Measurements from ENCODE around the gene CSDE1.
"Not testable (repeated sequence)": the region's sequence is repeated elsewhere in the genome, so short reads cannot be mapped to it uniquely, and the experiment has no call there.

CSDE1 gene

DNA sequence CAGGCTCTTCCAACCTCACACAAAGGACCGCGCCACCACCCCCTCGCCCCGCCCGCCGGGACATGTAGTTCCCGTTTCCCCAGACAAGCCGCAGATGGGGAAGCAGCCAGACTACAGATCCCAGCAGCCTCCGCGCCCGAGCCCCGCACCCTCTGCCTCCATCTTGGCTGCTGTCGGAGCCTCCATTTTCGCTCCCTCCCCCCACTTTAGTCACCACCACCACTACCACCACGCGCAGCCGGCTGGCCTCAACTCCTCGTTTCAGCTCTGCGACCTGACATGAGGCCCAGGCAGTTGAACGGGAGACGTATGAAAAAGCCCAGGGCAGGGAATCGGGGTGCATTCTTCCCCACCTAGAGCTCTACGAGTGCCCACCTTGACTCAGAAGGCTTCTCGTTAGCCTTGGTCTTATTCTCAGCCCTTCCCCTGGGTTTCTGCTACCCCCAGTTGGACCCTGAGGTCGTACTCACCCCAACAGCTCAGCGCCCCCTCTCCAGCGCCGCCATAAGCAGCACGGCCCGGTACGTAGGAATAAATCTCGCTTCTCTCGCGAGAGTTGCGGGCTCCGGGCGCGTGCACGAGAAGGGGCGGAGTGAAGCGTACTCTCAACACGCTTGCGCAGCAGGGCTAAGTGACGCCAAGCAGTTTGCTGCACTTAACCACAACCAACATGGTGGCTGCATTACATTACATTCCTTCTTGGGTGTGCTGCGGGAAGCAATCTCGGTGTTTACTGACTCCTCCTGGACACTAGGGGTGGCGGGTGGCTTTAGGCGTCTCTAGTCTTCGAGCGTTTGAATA, at the start of gene CSDE1:
TSS of gene CSDE1 (minus strand) at position 530 of the 801 bp plus-strand sequence. CDS start 18,094 bp downstream, outside the sequence.
- peak; percentile 97 to 99 for DNase-seq

DNA sequence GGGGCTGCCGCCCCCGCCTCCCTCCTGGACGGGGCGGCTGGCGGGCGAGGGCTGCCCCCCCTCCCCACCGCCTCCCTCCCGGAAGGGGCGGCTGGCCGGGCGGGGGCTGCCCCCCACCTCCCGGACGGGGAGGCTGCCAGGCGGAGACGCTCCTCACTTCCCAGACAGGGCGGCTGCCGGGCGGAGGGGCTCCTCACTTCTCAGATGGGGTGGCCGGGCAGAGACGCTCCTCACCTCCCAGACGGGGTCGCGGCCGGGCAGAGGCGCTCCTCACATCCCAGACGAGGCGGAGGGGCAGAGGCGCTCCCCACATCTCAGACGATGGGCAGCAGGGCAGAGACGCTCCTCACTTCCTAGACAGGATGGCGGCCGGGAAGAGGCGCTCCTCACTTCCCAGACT, 46.7 kb upstream of the CSDE1 start:
- not testable (repeated sequence) for DNase-seq

DNA sequence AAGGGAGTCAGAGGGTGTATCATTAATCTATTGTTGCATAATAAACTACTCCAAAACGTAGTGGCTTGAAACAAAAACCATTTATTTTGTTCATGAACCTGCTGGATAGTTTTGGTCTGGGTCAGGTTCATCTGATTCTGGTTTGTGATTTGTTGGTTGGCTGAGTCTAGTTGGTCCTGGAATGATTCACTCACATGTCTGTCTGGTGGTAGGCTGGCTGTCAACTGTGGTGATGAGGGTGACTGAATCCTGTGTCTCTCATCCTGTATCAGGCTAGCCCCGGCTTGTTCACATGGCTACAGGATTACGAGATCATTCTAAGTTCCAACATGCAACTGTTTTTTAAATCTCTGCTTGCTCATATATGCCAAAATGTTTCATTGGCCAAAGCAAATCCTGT, 45.2 kb upstream of the CSDE1 start:
- DNase-seq = no peak

DNA sequence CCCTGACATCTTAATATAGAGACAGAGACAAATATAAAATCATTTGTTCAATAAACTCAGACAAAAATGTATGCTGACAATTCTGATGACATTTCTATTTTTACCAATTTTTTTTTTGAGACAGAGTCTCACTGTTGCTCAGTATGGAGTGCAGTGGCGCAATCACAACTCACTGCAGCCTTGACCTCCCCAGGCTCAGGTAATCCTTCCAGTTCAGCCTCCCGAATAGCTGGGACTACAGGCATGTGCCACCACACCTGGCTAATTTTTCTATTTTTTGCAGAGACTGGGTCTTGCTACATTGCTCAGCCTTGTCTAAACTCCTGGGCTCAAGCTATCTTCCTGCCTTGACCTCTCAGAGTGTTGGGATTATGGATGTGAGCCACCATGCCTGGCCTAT, 36.3 kb upstream of the CSDE1 start:
- DNase-seq = no peak

DNA sequence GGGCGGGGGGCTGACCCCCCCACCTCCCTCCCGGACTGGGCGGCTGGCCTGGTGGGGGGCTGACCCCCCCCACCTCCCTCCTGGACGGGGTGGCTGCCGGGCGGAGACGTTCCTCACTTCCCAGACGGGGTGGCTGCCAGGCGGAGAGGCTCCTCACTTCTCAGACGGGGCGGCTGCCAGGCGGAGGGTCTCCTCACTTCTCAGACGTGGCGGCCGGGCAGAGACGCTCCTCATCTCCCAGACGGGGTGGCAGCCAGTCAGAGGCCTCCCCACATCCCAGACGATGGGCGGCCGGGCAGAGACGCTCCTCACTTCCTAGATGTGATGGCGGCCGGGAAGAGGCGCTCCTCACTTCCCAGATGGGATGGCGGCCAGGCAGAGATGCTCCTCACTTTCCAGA, 32.8 kb upstream of the CSDE1 start:
- DNase-seq = not testable (repeated sequence)

DNA sequence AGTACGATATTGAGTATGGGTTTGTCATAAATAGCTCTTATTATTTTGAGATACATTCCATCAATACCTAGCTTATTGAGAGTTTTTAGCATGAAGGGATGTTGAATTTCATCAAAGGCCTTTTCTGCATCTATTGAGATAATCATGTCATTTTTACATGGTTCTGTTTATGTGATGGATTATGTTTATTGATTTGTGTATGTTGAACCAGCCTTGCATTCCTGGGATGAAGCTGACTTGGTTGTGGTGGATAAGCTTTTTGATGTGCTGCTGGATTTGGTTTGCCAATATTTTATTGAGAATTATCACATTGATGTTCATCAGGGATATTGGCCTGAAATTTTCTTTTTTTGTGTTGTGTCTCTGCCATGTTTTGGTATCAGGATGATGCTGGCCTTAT, 28.7 kb upstream of the CSDE1 start:
- not testable (repeated sequence) for DNase-seq

DNA sequence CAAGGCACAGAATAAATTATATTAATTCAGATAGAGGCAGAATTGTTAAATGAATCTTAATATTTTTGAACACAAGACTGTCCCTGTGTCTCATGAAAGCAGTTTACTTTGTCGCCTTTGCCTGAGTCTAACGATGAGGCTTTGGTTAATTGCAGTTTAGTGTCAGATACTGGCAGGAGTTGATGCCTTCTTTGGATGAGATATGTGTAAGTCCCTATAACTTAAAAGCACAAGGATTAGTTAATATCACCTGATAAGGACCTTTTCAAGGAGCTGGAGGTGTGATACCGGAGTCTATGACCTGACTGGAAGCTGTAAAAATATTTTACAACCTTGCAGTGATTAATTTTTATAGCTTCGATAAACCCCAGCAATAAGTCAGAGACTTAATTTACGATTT, 24.7 kb upstream of the CSDE1 start:
- DNase-seq = no peak

DNA sequence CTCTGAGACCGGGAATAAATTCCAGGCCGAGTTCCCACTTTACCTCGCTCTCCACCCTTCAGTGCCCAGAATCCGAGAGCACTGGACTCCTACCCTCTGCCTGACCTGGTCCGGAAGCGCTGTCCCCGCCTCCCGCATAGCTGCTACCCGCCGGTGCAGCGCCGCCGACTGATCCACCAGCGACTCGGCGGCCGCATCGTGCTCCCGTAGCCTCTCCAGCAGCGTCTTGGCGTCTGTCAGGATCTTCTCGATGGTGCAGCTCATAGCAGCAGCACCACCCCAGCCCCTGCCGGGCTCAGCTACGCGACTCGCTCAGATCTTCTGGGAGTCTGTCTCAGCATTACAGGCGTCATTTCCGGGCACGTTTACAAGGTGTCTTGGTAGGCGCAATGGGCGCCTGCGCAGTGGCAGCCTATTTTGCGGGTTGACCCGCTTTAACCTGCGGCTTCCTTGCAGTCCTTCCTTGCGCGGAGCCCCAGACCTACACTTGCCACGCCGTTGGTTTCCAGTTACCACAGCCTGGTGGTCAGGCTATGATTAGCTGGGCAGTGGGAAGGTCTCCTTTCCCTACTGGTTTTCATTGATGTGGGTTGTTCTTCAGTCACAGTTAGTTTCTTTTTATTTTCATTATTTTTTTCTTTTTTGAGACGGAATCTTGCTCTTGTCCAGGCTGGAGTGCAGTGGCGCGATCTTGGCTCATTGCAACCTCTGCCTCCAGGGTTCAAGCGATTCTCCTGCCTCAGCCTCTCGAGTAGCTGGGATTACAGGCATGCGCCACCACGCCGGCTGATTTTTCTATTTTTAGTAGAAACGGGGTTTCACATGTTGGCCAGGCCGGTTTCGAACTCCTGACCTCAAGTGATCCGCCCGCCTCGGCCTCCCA, 22.8 kb upstream of the CSDE1 start, which contains the start of gene SIKE1:
TSS of gene SIKE1 (minus strand) at position 342 of the 883 bp plus-strand sequence. CDS start at position 264, 78 bp downstream.
- peak; percentile 95 to 96 for DNase-seq

DNA sequence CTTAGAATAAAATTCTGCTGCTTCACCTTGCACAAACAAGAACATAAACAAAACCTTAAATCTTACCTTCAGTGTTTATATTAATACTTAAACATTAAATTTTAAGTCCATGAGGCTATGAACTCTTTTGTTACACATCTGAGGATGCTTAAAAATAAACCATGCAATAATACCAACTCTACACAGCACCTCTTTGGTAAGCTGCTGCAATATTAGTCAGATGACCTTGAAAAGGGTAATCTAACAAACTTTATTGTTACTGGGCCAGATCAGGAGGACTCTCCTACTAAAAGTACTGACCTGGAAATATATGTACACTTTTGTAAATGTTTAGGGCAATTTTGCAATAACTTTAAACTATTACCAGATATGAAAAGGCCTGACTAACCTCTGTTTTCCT, 21.9 kb upstream of the CSDE1 start:
- DNase-seq = no peak

DNA sequence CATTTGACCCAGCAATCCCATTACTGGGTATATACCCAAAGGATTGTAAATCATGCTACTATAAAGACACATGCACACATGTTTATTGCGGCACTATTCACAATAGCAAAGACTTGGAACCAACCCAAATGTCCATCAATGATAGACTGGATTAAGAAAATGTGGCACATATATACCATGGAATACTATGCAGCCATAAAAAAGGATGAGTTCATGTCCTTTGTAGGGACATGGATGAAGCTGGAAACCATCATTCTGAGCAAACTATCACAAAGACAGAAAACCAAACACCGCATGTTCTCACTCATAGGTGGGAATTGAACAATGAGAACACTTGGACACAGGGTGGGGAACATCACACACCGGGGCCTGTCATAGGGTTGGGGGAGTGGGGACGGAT, 18.9 kb upstream of the CSDE1 start:
- DNase-seq = not testable (repeated sequence)

DNA sequence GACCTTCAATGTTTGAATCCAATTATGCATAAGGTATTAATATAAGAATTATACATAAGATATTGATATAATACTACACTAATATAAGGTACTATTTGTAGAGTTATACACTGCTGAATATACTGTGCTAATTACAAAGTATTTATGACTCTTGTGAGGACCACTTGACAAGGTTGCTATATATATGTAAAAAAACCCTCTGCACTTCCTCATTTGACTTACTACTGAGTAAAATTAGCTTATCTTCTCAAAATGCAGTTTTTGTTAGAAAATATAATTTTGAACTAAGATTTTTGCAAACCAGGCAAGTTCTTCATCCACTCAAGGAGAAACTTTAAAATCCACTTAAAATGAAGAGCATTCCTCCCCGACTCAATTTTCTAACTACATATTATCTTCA, 14.2 kb upstream of the CSDE1 start:
- DNase-seq = no peak

DNA sequence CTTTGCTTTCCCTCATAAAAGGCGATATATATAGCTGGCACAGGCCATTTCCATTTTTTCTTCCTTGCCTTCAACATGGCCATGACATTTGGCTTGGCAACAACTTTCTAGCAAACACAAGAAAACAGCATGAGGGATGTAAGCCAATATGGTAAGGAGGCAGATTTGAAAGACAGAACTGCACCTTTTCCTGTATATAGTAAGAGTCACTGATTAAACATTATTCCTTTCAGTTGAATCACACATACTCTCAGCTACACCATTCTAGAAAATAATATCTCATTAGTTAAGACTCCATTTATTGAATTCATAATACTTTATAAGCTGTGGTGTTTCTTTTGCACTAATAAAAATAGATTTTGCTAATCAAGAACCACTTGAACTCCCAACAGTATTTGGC, 13.2 kb upstream of the CSDE1 start:
- DNase-seq = no peak

DNA sequence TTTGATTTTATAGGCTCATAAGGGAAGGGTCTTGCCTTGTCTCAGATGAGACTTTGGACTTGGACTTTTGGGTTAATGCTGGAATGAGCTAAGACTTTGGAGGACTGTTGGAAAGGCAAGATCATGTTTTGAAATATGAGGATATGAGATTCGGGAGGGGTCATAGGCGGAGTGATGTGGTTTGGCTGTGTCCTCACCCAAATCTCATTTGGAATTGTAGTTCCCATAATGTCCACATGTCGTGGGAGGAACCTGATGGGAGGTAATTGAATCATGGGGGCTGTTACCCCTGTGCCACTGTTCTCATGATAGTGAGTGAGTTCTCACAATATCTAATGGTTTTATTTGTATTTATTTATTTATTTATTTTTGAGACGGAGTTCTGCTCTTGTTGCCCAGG, 6.9 kb upstream of the CSDE1 start:
- DNase-seq = no peak

DNA sequence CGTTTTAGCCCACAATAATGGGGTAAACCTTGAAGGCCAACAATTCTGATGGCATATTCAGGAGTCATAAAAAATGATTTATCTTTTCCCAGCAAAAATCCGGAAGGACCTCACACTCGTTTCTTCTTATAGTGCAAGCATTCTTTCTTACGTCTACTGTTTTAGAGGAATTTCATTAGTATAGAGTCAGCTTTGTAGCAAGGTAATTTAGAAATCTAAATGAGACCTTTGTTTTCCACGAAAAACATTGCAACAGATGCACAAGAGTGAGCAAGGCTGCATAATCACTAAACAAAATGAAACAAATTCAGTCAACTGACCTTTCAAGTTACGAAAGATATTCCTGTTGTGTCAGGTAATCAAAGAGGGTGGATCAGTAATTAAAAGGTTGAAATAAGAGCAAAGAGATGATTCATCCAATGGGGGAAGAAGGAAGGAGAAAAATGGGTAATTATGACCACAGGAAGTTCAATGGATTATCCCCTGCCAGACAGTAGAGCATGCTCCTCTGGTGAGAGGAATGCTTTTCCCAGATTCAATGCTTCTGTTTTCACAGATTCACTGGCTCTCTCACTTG, 560 bp upstream of the CSDE1 start:
- no peak for DNase-seq

DNA sequence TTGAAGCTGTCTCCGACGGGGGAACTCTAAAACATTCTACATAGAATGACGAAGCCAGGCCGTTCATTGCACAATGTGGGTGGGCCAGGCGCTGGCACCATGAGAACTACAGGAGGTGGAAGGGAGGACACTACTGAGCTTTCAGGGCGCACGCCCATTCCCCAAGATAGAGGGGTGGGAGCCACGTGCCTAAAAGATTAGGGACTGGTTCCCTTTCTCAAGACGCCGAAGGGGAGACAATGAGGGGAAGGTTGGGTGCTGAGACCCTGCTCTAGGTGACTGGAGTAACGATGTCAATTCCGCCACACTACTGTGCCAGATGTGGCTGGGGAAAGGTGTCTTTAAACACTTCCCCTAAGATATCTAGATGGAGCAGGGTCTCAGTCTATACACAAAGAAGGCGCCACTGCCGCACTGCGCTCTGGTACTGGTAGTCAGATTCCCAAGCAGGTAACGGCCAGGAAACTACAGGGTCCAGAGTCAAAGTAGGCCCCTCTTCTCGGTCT, 782 bp downstream of the CSDE1 start:
- DNase-seq = peak; percentile 8 to 27

DNA sequence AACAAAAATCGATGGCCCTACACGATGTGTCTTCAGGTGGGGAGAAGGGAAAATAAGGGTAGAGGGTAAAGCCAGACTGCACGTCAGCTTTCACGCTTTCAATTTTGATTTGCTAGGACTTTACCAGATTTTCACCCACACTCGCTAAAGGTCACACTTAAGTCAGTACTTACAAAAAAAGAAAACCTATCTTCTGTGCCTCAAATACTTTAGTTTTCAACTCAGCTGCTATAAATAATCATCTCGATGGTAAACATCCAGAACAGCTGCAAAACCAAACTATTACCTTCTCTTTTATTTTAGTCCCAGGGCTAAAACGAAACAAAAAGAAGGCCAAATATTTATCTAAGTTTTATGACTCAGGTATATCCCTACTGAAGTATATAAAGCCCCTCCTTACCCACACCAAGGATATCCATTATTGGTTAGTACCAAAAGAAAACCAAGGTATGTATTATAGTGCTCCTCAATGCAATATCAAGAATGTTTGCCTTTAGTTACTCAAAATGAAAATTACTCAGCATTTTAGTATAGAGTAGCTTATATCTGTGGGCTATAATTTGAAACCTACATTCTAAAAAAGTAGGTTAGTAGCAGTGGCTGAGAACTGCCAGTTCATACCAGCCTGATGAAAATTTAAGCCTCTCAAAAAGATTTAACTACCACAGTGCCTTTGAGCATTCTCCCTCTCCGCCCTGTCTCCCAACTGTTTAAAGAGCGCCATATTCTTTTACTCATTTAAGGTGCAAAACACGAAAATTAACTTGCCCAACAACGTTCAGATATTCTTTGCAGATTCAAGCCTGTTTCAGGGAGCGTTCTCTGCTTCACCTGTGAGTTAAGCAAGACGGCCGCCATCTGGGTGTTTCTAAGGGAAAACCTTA, 1.5 kb downstream of the CSDE1 start:
- peak in 1 of 2 donors; percentile 52 for DNase-seq

DNA sequence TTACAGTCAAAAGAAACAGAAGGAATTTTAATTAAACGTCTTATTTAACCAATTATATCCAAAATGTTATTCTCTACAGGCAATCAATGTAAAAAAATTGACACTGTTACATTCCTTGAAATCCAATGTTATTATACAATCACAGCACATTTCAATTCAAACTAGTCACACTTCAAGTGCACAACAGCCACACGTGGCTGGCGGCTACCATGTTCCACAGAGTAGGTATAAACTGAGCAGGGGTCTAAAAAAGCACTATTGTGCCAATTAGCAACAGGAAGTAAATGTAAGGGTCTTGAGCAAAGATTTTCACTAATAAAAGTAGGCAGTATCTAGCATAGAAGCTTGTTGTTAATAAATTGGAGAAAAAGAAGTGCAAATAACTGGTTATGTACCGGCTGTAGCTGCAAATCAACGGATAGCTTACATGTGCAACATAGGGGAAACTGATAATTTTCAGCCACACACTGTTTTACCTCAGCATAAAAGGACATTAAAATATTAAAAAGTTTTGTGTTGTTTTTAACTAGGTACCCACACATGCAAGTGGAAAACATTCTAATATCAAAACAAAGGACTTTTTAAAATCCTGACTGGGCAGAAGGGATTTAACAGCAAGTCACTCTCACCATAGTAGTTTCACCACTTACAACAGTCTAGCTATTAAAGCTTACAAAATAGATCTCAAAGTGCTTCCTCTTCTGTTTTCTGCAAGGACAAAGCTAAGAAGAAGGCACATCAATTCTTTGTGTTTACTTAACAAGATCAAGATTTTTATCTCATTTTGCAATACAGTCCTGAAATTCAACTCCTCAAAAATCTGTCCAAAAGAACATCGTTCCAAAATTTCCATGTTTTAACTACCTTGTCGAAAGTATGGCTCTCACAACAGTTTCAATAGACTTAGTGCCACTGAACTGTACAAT, 2.5 kb downstream of the CSDE1 start:
- DNase-seq = no peak

DNA sequence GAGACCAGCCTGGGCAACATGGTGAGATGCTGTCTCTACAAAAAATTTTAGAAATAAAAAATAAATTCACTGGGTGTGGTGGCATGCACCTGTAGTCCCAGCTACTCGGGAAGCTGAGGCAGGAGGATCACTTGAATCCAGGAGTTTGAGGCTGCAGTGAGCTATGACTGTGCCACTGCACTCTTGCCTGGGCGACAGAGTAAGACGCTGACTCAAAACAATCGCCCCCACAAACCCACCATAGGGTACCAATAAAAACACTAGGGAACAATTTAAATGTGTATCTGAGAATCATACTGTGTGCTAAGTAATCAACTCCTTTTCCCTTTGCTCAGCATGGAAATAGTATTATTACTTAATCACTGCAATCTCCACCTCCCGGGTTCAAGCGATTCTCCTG, 4.1 kb downstream of the CSDE1 start:
- not testable (repeated sequence) for DNase-seq

DNA sequence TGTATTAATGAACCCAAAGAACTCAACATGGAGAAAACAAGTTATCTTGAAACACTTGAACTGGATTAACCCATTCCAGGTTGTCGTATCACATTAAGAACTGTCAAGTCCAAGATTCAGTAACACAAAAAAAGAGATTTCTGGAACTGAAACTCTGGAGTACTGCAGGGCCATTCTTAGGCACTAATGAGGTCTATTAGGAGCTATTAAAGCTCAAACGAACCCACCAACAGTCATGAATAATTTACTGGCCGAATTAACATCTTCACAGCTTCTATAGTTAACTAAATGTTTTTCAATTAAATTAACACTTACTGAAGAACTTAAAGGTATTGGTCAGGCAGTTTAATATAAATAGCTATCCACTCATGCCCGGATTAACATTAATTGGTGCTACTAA, 4.6 kb downstream of the CSDE1 start:
- DNase-seq = no peak

DNA sequence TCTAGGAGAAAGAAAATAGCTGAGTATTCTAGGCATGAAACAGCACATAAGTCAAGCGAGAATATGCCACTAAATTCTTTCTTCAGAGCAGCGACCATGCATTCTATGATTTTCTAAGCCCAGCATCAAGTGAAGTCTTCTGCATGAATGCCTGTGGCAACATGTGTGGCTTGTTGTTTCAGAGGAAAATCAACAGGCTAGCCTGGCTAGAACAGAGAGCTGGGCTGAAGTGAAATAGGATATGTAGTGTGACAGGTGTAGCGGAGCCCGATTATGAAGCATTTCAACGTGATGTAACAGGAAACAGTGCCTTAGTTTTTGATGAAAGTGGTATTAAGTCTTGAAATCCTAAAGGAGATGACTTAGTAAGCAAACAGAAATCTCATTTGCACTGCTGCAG, 7.0 kb downstream of the CSDE1 start:
- no peak for DNase-seq

DNA sequence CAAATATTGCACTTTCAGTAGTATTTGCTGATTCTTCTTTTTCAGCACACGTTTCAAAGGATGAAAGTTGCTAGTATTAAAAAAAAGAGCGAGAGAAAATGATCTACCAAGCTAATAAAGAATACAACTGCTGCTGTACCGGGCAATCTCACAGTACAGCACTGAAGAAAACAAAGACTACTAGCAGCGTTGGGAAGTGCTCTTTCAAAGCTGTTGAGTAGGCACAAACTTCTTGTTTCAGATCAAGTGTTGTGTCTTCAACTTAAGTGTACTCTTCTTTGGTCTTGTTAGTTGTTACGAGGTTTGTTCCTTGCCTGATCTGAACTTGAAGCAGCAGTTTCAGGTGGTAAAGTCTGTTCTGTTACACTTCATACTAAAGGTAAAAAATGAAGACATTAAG, 7.9 kb downstream of the CSDE1 start:
- no peak for DNase-seq
